Activated CD4-positive, alpha-beta T cell treated with anti-CD3 and anti-CD28 coated beads, Interleukin-2, amount 10 ng/mL, durations not matched to agents 7 days and 5 days (primary cell): ENCODE measurements around the gene STEAP2. TPM values are rescaled to one million over a fixed set of nuclear protein-coding genes. Genes with fewer than 3 reads are reported as not detected.
A peak's percentile ranks its signal among the peaks of the same experiment; 100 is the strongest.

ENCODE experiments used
- CTCF ChIA-PET: fragments of 350-600 bp; sonication (Branson Sonifier 250); formaldehyde crosslinking; loops from one replicate; lab custom pipeline; 2021; ENCODE audit warnings: antibody characterized with exemption; lab: Charles Lee
- POLR2A ChIA-PET: fragments of 350-600 bp; sonication (Branson Sonifier 250); formaldehyde crosslinking; loops from one replicate; lab custom pipeline; 2021; ENCODE audit warnings: antibody characterized with exemption; lab: Charles Lee
- DNase-seq: peaks from one replicate; pipeline ENCODE4 v3.0.0-alpha.2; 2020
- H3K27ac Mint-ChIP-seq: one replicate; pipeline ENCODE4 v1.8.0; 2021; ENCODE audit warnings: mild to moderate bottlenecking, moderate library complexity, mixed read lengths
- H3K27me3 Mint-ChIP-seq: one replicate; pipeline ENCODE4 v1.8.0; 2021; ENCODE audit warnings: mixed read lengths
- H3K36me3 Mint-ChIP-seq: one replicate; pipeline ENCODE4 v1.8.0; 2021; ENCODE audit warnings: low read depth, mixed read lengths
- H3K4me1 Mint-ChIP-seq: one replicate; pipeline ENCODE4 v1.8.0; 2021; ENCODE audit warnings: mixed read lengths
- H3K4me3 Mint-ChIP-seq: one replicate; pipeline ENCODE4 v1.8.0; 2021; ENCODE audit warnings: mild to moderate bottlenecking, moderate library complexity, mixed read lengths
- H3K9me3 Mint-ChIP-seq: one replicate; pipeline ENCODE4 v1.8.0; 2021; ENCODE audit warnings: mixed read lengths
- total RNA-seq, 2 experiments: library from RNA; stranded (reverse); gene quantifications; one replicate each; pipeline ENCODE4 v1.2.3, GENCODE V29; 2021

The STEAP2 gene
- total RNA-seq, 2 experiments from 2014 or later = not detected

DNA sequence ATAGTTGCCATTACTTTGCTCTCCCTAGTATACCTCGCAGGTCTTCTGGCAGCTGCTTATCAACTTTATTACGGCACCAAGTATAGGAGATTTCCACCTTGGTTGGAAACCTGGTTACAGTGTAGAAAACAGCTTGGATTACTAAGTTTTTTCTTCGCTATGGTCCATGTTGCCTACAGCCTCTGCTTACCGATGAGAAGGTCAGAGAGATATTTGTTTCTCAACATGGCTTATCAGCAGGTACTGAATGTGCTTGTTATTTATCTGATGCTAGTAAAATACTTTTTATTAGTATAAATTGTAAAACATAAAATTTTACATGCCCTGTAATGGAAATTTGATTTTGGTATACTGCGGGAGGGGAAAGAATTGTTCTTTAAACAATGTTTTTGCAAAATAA, 15.7 kb downstream of the STEAP2 start:
- Mint-ChIP-seq H3K4me1 (no peaks in the 10 kb centered on the region), H3K27ac (no peak overlapping the region), H3K36me3 (no peaks in the 10 kb centered on the region), H3K4me3 (no peak overlapping the region), H3K27me3 (peaks cover 7% of the 10 kb centered on the region), H3K9me3 (no peaks in the 10 kb centered on the region)
- DNase-seq = no peak
- ChIA-PET CTCF (interaction anchor here (1.2 kb wide), 1 partner anchor 17 kb away, joined by 3 read pairs; the partner anchor contains the start of gene CFAP69), POLR2A (no interaction called here)

DNA sequence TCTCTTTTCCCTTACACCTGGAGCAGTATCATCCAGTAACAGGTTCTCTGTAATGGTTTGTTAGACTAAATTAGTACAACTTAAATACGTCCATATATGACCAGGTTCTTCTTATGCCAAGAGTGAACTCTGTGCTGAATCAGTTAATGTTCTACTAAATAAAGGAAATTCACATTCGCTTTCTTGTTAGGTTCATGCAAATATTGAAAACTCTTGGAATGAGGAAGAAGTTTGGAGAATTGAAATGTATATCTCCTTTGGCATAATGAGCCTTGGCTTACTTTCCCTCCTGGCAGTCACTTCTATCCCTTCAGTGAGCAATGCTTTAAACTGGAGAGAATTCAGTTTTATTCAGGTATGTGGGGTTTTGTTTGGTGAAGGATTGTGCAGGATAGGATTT, 18.1 kb downstream of the STEAP2 start:
- peaks cover 9% of the 10 kb centered on the region for H3K27me3 Mint-ChIP-seq
- H3K9me3 Mint-ChIP-seq = no peaks in the 10 kb centered on the region
- H3K27ac Mint-ChIP-seq = no peak overlapping the region
- DNase-seq = no peak
- H3K4me3 Mint-ChIP-seq = no peak overlapping the region
- POLR2A ChIA-PET = no interaction called here
- H3K4me1 Mint-ChIP-seq = no peaks in the 10 kb centered on the region
- H3K36me3 Mint-ChIP-seq = no peaks in the 10 kb centered on the region
- CTCF ChIA-PET = no interaction called here

DNA sequence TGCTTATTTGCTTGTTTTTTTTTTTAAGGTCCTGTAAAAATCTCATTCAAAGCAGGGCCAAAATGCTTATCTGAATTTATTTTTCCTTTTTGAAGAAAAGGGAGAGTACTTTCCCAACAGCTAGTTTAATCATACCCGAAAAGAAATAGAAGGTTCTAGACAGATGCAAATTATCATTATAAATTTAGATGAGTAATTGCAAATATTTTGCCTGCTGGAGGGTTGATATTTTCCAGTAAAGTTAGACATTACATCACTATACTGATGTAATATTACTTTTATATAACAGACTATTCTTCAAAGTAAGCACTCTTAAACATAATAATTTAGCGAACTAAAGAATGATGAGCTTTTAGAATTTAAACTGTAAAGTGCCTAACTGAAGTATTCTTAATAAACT, 19.3 kb downstream of the STEAP2 start:
- no peak for DNase-seq
- no peaks in the 10 kb centered on the region for H3K4me1 Mint-ChIP-seq
- no peak overlapping the region for H3K27ac Mint-ChIP-seq
- peaks cover 6% of the 10 kb centered on the region for H3K27me3 Mint-ChIP-seq
- no peaks in the 10 kb centered on the region for H3K36me3 Mint-ChIP-seq
- H3K4me3 Mint-ChIP-seq = no peak overlapping the region
- ChIA-PET POLR2A (no interaction called here), CTCF (no interaction called here)
- H3K9me3 Mint-ChIP-seq = no peaks in the 10 kb centered on the region

DNA sequence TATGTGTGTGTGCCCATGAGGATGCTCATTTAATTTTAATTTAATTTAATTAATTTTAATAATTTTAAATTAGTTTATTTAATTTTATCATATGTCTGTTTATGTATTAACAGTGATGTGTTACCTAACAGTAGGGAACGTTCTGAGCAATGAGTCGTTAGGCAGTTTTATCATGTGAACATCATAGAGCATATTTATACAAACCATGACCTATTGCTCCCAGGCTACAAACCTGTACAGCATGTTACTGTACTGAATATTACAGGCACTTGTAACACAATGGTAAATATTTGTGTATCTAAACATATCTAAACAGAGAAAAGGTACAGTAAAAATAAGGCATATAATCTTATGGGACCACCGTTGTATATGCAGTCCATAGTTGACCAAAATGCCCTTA, 19.8 kb downstream of the STEAP2 start:
- no peaks in the 10 kb centered on the region for H3K4me1 Mint-ChIP-seq
- ChIA-PET POLR2A (no interaction called here), CTCF (no interaction called here)
- H3K9me3 Mint-ChIP-seq = no peaks in the 10 kb centered on the region
- no peak overlapping the region for H3K27ac Mint-ChIP-seq
- peaks cover 6% of the 10 kb centered on the region for H3K27me3 Mint-ChIP-seq
- H3K4me3 Mint-ChIP-seq = no peak overlapping the region
- no peaks in the 10 kb centered on the region for H3K36me3 Mint-ChIP-seq
- DNase-seq = no peak

DNA sequence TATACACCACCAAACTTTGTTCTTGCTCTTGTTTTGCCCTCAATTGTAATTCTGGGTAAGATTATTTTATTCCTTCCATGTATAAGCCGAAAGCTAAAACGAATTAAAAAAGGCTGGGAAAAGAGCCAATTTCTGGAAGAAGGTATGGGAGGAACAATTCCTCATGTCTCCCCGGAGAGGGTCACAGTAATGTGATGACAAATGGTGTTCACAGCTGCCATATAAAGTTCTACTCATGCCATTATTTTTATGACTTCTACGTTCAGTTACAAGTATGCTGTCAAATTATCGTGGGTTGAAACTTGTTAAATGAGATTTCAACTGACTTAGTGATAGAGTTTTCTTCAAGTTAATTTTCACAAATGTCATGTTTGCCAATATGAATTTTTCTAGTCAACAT, 20.9 kb downstream of the STEAP2 start:
- Mint-ChIP-seq H3K27ac (no peak overlapping the region), H3K36me3 (no peaks in the 10 kb centered on the region)
- CTCF ChIA-PET = no interaction called here

DNA sequence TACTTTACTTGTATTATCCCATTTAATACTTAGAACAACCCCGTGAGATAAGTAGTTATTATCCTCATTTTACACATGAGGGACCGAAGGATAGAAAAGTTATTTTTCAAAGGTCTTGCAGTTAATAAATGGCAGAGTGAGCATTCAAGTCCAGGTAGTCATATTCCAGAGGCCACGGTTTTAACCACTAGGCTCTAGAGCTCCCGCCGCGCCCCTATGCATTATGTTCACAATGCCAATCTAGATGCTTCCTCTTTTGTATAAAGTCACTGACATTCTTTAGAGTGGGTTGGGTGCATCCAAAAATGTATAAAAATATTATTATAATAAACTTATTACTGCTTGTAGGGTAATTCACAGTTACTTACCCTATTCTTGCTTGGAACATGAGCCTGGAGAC, 22.0 kb downstream of the STEAP2 start:
- Mint-ChIP-seq H3K27ac (no peak overlapping the region), H3K4me3 (no peak overlapping the region), H3K27me3 (peaks cover 15% of the 10 kb centered on the region), H3K9me3 (no peaks in the 10 kb centered on the region), H3K4me1 (no peaks in the 10 kb centered on the region), H3K36me3 (no peaks in the 10 kb centered on the region)
- POLR2A ChIA-PET = no interaction called here
- CTCF ChIA-PET = no interaction called here
- DNase-seq = no peak

More for the DNA sequence above, 20.9 kb downstream of the STEAP2 start:
- DNase-seq = no peak
- Mint-ChIP-seq H3K27me3 (peaks cover 13% of the 10 kb centered on the region), H3K4me1 (no peaks in the 10 kb centered on the region), H3K9me3 (no peaks in the 10 kb centered on the region), H3K4me3 (no peak overlapping the region)
- POLR2A ChIA-PET = no interaction called here

DNA sequence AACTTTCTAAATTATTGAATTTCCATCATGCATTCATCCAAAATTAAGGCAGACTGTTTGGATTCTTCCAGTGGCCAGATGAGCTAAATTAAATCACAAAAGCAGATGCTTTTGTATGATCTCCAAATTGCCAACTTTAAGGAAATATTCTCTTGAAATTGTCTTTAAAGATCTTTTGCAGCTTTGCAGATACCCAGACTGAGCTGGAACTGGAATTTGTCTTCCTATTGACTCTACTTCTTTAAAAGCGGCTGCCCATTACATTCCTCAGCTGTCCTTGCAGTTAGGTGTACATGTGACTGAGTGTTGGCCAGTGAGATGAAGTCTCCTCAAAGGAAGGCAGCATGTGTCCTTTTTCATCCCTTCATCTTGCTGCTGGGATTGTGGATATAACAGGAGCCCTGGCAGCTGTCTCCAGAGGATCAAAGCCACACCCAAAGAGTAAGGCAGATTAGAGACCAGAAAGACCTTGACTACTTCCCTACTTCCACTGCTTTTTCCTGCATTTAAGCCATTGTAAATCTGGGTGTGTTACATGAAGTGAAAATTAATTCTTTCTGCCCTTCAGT, 25.3 kb downstream of the STEAP2 start:
- CTCF ChIA-PET = no interaction called here
- no peaks in the 10 kb centered on the region for H3K36me3 Mint-ChIP-seq

DNA sequence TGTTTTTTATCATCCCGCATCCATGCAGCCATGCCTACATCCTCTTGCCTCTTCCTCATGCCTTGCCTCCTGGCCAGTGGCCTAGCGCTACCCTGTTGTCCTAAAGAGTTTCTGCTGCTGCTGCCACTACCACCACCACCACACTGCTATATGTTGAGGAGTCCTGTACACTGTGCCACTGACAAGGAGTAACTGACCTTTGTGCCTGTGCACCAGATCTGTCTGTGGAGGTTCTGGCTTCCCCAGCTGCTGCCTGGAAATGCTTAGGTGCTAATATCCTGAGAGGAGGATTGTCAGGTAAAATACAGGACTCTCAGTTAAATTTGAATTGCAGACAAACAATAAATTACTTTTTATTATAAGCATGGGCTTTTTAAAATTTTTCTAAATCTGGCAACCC, 26.5 kb downstream of the STEAP2 start:
- no peaks in the 10 kb centered on the region for H3K36me3 Mint-ChIP-seq
- H3K27ac Mint-ChIP-seq = no peak overlapping the region
- POLR2A ChIA-PET = no interaction called here
- H3K4me3 Mint-ChIP-seq = no peak overlapping the region
- no peaks in the 10 kb centered on the region for H3K9me3 Mint-ChIP-seq
- peaks cover 26% of the 10 kb centered on the region for H3K27me3 Mint-ChIP-seq
- CTCF ChIA-PET = no interaction called here
- DNase-seq = no peak
- H3K4me1 Mint-ChIP-seq = peaks cover 4% of the 10 kb centered on the region

More for the DNA sequence above, 25.3 kb downstream of the STEAP2 start:
- DNase-seq = no peak
- Mint-ChIP-seq H3K9me3 (no peaks in the 10 kb centered on the region), H3K4me1 (peaks cover 4% of the 10 kb centered on the region), H3K4me3 (no peak overlapping the region), H3K27me3 (peaks cover 20% of the 10 kb centered on the region), H3K27ac (no peak overlapping the region)
- POLR2A ChIA-PET = no interaction called here

DNA sequence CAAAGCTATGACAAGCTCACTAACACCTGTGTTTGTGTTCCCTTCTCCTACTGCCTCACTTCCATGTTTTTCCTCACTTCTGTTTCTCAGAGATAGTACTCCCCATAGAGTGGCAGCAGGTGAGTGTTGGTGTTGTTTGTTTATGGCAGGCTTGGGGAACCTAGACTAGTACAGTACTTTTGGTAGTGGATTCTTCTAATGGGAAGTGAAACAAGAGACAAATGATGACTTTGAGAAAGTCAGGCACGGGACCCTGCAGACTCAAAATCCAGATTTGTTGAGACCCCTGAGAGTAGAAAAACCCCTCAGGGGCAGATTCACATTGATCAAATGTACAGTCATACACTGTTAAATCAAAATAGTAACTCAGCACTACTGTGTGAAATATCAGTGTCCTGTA, 27.0 kb downstream of the STEAP2 start:
- Mint-ChIP-seq H3K4me1 (peaks cover 4% of the 10 kb centered on the region), H3K27me3 (peaks cover 30% of the 10 kb centered on the region), H3K9me3 (no peaks in the 10 kb centered on the region), H3K36me3 (no peaks in the 10 kb centered on the region), H3K27ac (no peak overlapping the region), H3K4me3 (no peak overlapping the region)
- no peak for DNase-seq
- ChIA-PET CTCF (no interaction called here), POLR2A (no interaction called here)

DNA sequence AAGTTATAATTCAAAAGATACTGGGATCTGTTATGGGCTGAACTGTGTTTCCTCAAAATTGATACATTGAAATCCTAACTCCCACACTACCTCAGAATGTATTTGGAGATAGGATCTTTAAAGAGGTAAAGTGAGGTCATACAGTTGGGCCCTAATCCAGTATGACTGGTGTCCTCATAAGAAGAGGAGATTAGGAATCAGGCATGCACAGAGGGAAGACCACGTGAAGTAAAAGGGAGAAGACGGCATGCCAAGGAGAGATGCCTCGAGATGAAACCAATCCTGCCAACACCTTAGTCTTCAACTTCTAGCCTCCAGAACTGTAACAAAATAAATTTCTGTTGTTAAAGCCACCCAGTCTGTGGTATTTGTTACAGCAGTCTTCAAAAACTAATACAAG, 27.5 kb downstream of the STEAP2 start:
- Mint-ChIP-seq H3K4me1 (peaks cover 9% of the 10 kb centered on the region), H3K4me3 (no peak overlapping the region), H3K36me3 (no peaks in the 10 kb centered on the region), H3K27me3 (peaks cover 34% of the 10 kb centered on the region), H3K9me3 (no peaks in the 10 kb centered on the region), H3K27ac (no peak overlapping the region)
- CTCF ChIA-PET = no interaction called here
- POLR2A ChIA-PET = no interaction called here
- DNase-seq = no peak

DNA sequence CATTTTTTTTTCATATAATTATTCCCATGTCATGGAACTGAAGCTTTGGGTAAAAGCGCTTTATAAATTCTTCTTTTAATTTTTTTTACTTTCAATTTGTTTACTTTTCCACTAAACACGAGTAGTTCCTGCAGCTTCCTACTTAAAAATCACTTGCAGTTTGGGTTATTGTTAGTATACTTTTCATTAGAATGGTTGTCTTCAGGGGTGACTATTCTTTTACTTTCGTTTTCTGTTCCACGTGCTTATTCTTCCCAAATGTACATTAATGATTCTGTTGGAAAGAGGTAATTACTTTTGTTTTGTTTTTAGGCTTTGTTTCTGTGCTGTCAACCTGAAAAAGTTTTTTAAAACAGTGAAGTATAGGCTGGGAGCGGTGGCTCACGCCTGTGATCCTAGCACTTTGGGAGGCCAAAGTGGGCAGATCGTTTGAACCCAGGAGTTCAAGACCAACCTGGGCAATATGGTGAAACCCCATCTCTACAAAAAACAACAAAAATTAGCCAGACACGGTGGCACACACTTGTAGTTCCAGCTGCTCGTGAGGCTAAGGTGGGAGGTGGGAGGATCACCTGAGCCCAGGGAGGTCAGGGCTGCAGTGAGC, 28.2 kb downstream of the STEAP2 start:
- no peak for DNase-seq
- H3K27ac Mint-ChIP-seq = no peak overlapping the region
- no peak overlapping the region for H3K4me3 Mint-ChIP-seq
- no peaks in the 10 kb centered on the region for H3K9me3 Mint-ChIP-seq
- H3K27me3 Mint-ChIP-seq = peaks cover 40% of the 10 kb centered on the region
- no peaks in the 10 kb centered on the region for H3K36me3 Mint-ChIP-seq
- ChIA-PET CTCF (no interaction called here), POLR2A (no interaction called here)
- peaks cover 16% of the 10 kb centered on the region for H3K4me1 Mint-ChIP-seq

DNA sequence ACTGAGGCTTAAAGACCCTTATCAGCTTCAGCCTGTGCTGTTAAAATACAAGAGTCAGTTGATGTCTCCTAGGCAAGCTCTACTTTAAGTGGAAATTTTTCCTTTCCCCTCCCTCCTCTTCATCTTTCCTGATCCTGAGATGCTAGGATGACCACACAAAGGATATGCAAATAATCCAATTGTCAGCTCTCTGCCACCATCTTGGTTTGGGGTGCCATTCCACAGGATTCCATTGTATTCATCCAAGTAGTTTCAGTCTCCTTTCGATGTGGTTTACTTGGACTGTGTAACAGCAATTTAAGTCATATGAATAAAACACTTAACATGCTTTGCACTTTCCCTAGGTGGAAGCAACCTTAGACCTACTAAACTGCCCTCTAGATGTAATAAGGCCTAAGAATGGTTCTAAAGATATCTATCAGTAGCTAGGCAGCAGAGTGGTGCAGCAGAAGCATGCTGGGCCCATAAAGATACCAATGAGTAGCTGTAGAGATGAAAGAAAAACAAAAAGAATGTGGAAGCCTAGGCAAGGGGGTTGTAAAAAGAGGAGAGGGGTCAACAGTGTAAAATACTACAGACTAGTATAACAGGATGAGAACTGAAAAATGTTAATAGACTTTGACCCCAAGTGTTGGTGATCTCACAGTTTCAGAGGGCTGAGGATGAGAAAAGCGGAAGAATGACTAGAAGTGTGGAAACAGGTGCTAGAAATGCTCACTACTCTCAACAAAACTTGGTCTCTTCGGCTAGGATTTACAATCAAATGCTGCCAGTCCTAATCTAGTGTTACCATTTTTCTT, 31.0 kb downstream of the STEAP2 start:
- H3K4me3 Mint-ChIP-seq = no peak overlapping the region
- no peaks in the 10 kb centered on the region for H3K36me3 Mint-ChIP-seq
- CTCF ChIA-PET = interaction anchor here (1.8 kb wide), 1 partner anchor 31 kb away, joined by 3 read pairs; the partner anchor contains the start of gene STEAP2
- H3K4me1 Mint-ChIP-seq = peaks cover 29% of the 10 kb centered on the region
- POLR2A ChIA-PET = no interaction called here
- no peaks in the 10 kb centered on the region for H3K9me3 Mint-ChIP-seq
- H3K27ac Mint-ChIP-seq = no peak overlapping the region
- no peak for DNase-seq
- peaks cover 49% of the 10 kb centered on the region for H3K27me3 Mint-ChIP-seq

DNA sequence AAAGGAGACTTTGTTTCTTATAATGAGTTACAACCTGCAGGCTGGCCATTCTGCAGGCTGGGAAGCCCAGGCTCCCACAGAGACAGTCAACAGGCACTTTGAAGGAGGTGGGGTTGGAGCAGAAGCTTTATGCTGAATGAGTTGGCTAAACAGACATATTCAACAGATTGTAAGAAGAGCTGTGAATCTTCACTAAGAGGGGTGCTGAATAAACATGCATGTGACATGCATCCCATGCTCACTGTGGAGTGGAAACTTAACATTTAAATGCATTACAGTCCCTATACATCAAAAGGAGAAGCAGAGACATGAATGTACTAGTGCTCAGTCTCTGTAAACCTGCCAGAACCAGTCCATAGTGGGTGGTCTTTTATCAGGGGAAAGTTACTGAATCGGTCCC, 32.0 kb downstream of the STEAP2 start:
- Mint-ChIP-seq H3K27me3 (peaks cover 47% of the 10 kb centered on the region), H3K4me3 (peak overlapping the region; percentile 51), H3K9me3 (no peaks in the 10 kb centered on the region), H3K36me3 (no peaks in the 10 kb centered on the region), H3K4me1 (peaks cover 29% of the 10 kb centered on the region), H3K27ac (peak overlapping the region; percentile 33)
- no peak for DNase-seq
- CTCF ChIA-PET = interaction anchor here (1.8 kb wide), 1 partner anchor 32 kb away, joined by 3 read pairs; the partner anchor contains the start of gene STEAP2
- POLR2A ChIA-PET = no interaction called here
